Right lobe of liver (tissue), 6 donors: ENCODE data around the gene YIF1B. TPM values are rescaled to one million over a fixed set of nuclear protein-coding genes. Genes with fewer than 3 reads are reported as not detected.
"Not testable (repeated sequence)": the region's sequence is repeated elsewhere in the genome, so short reads cannot be mapped to it uniquely, and the experiment has no call there.

Source experiments
- ATAC-seq, 4 donors: fragments of 200-7000 bp; cut with Tn5 transposase; one replicate each; pipeline ENCODE4 v1.9.1; 2020; ENCODE audit warnings: mild to moderate bottlenecking in 4 of 4, moderate library complexity in 4 of 4
- DNase-seq, 3 donors: peaks; one replicate each; pipeline ENCODE4 v3.0.0-alpha.2; 2020
- H3K27ac ChIP-seq, 3 donors: fragments of 200-600 bp; one replicate each; pipeline ENCODE4 v1.8.0; 2022
- H3K27me3 ChIP-seq, 2 donors: fragments of 200-600 bp; one replicate each; pipeline ENCODE4 v1.8.0; 2022
- H3K36me3 ChIP-seq, 4 donors: fragments of 200-600 bp; sonication (generic) in 1 of 4; one replicate each; pipeline versions ENCODE4 v1.5.1 to v1.8.0; 2017 to 2022; ENCODE audit warnings: control low read depth in 1 of 4
- H3K4me1 ChIP-seq, 4 donors: fragments of 200-600 bp; sonication (generic) in 1 of 4; one replicate each; pipeline versions ENCODE4 v1.5.1 to v1.8.0; 2017 to 2022; ENCODE audit warnings: control low read depth in 1 of 4
- H3K4me3 ChIP-seq, 3 donors: fragments of 200-600 bp; one replicate each; pipeline ENCODE4 v1.8.0; 2022
- H3K9me3 ChIP-seq, 4 donors: fragments of 200-600 bp; sonication (generic) in 1 of 4; one replicate each; pipeline versions ENCODE4 v1.5.1 to v1.8.0; 2017 to 2022; ENCODE audit warnings: control low read depth in 1 of 4
- POLR2A ChIP-seq: fragments of 450-650 bp; IDR thresholded peaks from one replicate; pipeline ENCODE4 v1.6.1; 2017; ENCODE audit warnings: antibody characterized with exemption, mild to moderate bottlenecking
- WGBS: methylation state at CpG from one replicate; pipeline ENCODE4 v1.1.6; 2018; ENCODE audit warnings: low coverage, low lambda C conversion rate; ENCODE audit not compliant: insufficient coverage; ENCODE audit errors: missing lambda C conversion rate; 5-methylcytosine and 5-hydroxymethylcytosine counted together
- intact Hi-C, 2 donors: fragments of 100-400 bp; cut with DNase I; formaldehyde crosslinking; loops; one replicate each; pipeline versions ENCODE4 v1.11.2 to v1.14.1; 2022
- total RNA-seq, 6 experiments: library from RNA; depleted of rRNA in 2 of 6; stranded (reverse); fragments of >200 nt in 2 of 6; fragmentation: NEBNext Ultra II Directional in 3 of 6; extraction: Animal tissue kit (Norgen Biotek cat#: 25700) in 3 of 6; gene quantifications; one replicate each; pipeline versions ENCODE4 v1.1.0 to v1.2.4, GENCODE V29; 2016 to 2023
- TF ChIP-seq, protein P1 (sequence below), 4 donors: fragments of 200-600 bp in 3 of 4; fragments of 450-650 bp in 1 of 4; IDR thresholded peaks; one replicate each; pipeline versions ENCODE4 v1.5.1 to v1.8.0; 2016 to 2022; ENCODE audit warnings: antibody characterized with exemption in 4 of 4, mild to moderate bottlenecking in 2 of 4
- donor health status: DM: no; HTN: yes; CAD: no.
- donor health status: DM: no; HTN: no; CAD: no.
- donor health status: DM: no; HTN: no; CAD: no.
- donor health status: DM: no; HTN: yes; CAD: no.
- donor health status: DM: no; HTN: yes; CAD: no.

The YIF1B gene
- total RNA-seq, 6 experiments from 2014 or later = 26.3 to 69.7 (median 42.0) TPM

DNA sequence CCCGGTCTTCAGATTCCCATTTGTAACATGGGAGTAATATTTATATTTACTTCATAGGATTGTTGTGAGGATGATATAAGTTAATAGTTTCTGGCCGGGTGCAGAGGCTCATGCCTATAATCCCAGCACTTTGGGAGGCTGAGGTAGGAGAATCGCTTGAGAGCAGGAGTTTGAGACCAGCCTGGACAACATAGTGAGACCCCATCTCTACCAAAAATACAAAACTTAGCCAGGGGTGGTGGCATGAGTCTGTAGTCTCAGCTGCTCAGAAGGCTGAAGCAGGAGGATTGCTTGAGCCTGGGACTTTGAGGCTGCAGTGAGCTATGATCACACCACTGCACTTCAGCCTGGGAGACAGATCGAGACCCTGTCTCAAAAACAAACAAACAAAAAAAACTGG is 31.1 kb upstream of the YIF1B start:
- H3K4me3 ChIP-seq = no peak overlapping the region
- DNase-seq = no peak
- no peaks in the 10 kb centered on the region for H3K9me3 ChIP-seq
- H3K27me3 ChIP-seq = no peaks in the 10 kb centered on the region
- H3K27ac ChIP-seq = no peak overlapping the region
- WGBS = 74% methylated on average over 3 of the region's 4 CpGs
- no peaks in the 10 kb centered on the region for H3K4me1 ChIP-seq
- intact Hi-C loops = no loop called here
- no peak for ATAC-seq
- H3K36me3 ChIP-seq = no peaks in the 10 kb centered on the region
- TF ChIP-seq POLR2A = no peak
- TF ChIP-seq, protein P1, sequence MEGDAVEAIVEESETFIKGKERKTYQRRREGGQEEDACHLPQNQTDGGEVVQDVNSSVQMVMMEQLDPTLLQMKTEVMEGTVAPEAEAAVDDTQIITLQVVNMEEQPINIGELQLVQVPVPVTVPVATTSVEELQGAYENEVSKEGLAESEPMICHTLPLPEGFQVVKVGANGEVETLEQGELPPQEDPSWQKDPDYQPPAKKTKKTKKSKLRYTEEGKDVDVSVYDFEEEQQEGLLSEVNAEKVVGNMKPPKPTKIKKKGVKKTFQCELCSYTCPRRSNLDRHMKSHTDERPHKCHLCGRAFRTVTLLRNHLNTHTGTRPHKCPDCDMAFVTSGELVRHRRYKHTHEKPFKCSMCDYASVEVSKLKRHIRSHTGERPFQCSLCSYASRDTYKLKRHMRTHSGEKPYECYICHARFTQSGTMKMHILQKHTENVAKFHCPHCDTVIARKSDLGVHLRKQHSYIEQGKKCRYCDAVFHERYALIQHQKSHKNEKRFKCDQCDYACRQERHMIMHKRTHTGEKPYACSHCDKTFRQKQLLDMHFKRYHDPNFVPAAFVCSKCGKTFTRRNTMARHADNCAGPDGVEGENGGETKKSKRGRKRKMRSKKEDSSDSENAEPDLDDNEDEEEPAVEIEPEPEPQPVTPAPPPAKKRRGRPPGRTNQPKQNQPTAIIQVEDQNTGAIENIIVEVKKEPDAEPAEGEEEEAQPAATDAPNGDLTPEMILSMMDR (IDR thresholded peaks at IDR 0.05) = no peak

DNA sequence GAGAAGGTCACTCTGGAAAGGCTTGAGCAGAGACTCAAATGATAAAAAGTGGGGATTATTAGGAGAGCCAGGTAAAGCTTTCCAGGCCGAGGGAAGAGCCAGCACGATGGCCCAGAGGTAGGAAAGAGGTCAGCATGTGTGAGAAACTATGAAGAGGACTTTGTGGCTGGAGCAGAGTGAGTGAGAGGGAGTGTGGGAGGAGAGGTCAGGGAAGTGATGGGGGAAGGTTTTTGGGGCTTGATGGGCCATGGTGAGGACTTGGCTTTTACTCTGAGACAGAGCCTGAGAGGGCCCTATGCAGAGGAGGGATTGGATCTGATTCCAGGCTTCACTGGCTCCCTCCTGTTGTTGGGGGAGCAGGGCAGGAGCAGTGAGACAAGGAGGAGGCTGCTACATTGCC is 25.2 kb upstream of the YIF1B start:
- Histone ChIP-seq H3K4me3 (no peak overlapping the region), H3K9me3 (no peaks in the 10 kb centered on the region), H3K36me3 (no peaks in the 10 kb centered on the region), H3K27me3 (no peaks in the 10 kb centered on the region), H3K27ac (no peak overlapping the region), H3K4me1 (peaks cover 0 to 4% (median 0%) of the 10 kb centered on the region in 4 donors)
- intact Hi-C loops = no loop called here
- no peak for DNase-seq
- WGBS = 100% methylated on average over 2 of the region's 2 CpGs
- TF ChIP-seq, protein P1 (IDR thresholded peaks at IDR 0.05) = no peak
- no peak for TF ChIP-seq POLR2A
- ATAC-seq = no peak

DNA sequence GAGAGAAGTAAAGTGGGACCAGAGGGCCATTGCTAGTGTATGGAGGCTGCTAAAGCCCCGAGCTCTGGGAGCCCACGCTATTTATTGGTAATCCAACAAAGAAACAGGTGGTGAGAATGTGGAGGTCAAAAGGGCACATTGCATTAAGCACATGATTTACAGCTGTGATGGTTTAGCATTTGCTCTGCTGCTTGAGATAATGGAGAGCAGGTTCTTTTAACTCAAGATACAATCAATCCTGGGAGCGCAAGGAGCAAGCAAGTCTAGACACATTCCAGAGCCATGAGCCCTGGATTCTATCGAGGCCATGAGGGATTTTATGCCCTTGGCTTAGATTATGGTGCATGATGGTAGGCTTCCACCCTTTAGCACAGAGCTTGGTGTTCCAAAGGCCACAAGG is 23.3 kb upstream of the YIF1B start:
- H3K36me3 ChIP-seq, H3K4me3 ChIP-seq, H3K27ac ChIP-seq, DNase-seq, H3K27me3 ChIP-seq, intact Hi-C loops, H3K4me1 ChIP-seq, ATAC-seq, H3K9me3 ChIP-seq: not testable (repeated sequence)
- 57% methylated on average over 2 of the region's 4 CpGs for WGBS

DNA sequence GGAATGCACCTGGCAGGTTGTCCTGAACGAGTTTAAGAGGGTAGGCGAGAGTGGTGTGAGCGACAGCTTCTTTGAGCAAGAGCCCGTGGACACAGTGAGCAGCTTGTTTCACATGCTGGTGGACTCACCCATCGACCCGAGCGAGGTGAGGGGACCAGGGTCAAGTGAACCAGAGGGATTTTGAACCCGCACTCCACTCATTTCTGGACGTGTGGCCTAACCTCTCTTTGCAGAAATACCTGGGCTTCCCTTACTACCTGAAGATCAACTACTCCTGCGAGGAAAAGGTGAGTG is 21.6 kb upstream of the YIF1B start:
- 71% methylated on average over 10 of the region's 10 CpGs for WGBS

DNA sequence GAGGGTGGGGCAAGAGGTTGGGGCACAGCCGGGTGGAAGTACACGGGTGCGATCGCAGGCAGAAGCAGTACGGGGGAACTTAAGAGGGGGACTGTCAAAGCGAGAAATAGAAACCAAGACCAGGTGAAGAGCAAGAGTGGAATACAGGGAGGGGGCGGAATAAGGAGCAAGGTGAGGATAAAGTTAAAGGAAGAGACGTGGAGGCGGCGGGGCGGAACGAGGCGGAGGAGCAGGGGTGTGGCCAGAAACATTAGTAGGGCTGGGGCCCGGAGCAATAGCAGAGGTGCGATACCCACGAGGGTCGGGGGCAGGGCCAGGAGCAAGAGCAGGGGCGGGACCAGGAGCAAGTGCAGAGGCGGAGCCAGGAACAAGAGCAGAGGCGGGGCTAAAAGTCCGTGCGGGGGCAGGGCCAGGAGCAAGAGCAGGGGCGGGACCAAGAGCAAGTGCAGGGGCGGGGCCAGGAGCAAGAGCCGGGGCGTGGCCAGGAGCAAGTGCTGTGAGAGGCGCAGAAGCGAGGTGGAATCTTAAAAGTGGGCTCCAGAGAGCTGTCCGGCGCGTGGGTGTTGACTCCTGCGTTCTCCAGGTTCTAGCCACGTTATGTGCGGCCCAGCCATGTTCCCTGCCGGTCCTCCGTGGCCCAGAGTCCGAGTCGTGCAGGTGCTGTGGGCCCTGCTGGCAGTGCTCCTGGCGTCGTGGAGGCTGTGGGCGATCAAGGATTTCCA is 21.1 kb upstream of the YIF1B start:
- DNase-seq (peak; percentile 95 to 97 (median 95)), ATAC-seq (peak; percentile 73 to 81 (median 79))
- TF ChIP-seq, protein P1 (IDR thresholded peaks at IDR 0.05) = no peak
- no peak for TF ChIP-seq POLR2A
- no peaks in the 10 kb centered on the region for H3K36me3 ChIP-seq
- H3K27ac ChIP-seq = peak overlapping the region; percentile 58 to 79 (median 78)
- H3K27me3 ChIP-seq = no peaks in the 10 kb centered on the region
- WGBS = 2% methylated on average over 23 of the region's 41 CpGs
- H3K4me3 ChIP-seq = peak overlapping the region; percentile 48 to 66 (median 65)
- peaks cover 0 to 4% (median 0%) of the 10 kb centered on the region in 4 donors for H3K4me1 ChIP-seq
- H3K9me3 ChIP-seq = no peaks in the 10 kb centered on the region
- intact Hi-C loops = no loop called here

More for the DNA sequence above, 21.6 kb upstream of the YIF1B start:
- H3K27ac ChIP-seq = no peak overlapping the region
- no peaks in the 10 kb centered on the region for H3K36me3 ChIP-seq
- no peaks in the 10 kb centered on the region for H3K9me3 ChIP-seq
- ATAC-seq (no peak), DNase-seq (no peak)
- peak overlapping the region; percentile 48 to 66 (median 65) for H3K4me3 ChIP-seq
- TF ChIP-seq, protein P1 (IDR thresholded peaks at IDR 0.05) = no peak
- TF ChIP-seq POLR2A = no peak
- H3K27me3 ChIP-seq = no peaks in the 10 kb centered on the region
- intact Hi-C loops = no loop called here
- peaks cover 0 to 4% (median 0%) of the 10 kb centered on the region in 4 donors for H3K4me1 ChIP-seq
